Measurements from ENCODE around the gene TMEM213.

TMEM213 gene

DNA sequence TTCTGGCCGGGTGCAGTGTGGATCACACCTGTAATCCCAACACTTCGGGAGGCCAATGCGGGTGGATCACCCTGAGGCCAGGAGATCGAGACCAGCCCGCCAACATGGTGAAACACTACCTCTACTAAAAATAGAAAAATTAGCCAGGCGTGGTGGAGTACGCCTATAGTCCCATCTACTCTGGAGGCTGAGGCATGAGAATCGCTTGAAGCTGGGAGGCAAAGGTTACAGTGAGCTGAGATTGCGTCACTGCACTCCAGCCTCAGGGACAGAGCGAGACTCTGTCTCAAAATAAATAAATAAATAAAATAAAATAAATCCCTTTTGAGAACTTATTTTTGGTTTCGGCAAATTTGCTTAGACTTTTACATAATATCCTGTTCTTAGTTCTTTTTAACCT lies 31.5 kb downstream of the TMEM213 start:
- TF ChIP-seq, protein P1, sequence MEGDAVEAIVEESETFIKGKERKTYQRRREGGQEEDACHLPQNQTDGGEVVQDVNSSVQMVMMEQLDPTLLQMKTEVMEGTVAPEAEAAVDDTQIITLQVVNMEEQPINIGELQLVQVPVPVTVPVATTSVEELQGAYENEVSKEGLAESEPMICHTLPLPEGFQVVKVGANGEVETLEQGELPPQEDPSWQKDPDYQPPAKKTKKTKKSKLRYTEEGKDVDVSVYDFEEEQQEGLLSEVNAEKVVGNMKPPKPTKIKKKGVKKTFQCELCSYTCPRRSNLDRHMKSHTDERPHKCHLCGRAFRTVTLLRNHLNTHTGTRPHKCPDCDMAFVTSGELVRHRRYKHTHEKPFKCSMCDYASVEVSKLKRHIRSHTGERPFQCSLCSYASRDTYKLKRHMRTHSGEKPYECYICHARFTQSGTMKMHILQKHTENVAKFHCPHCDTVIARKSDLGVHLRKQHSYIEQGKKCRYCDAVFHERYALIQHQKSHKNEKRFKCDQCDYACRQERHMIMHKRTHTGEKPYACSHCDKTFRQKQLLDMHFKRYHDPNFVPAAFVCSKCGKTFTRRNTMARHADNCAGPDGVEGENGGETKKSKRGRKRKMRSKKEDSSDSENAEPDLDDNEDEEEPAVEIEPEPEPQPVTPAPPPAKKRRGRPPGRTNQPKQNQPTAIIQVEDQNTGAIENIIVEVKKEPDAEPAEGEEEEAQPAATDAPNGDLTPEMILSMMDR (IDR thresholded peaks at IDR 0.05; ENCODE audit: low read depth, low read length), result no peak
- no peak overlapping the region for H3K4me3 ChIP-seq (ENCODE audit: low read depth, low read length)

DNA sequence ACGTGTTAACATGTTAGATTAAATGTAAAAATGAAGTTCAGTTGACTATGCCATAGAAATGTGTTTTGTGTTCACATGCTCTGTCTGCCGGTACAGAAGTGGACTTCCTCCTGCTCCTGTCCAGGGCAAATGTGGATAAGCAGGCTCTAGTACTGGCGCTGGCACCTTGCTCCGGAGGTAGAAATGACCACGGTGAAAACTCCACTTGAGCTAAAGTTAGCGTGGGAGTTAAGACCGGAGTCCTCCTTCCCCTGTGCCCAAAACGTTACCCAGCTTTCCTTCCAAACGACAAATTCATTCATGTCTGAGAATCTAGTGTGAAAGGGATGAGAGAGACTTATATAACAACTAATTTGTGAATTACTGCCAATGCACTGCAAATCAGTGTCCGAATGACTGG lies 35.2 kb downstream of the TMEM213 start:
- no peak overlapping the region for H3K4me3 ChIP-seq (ENCODE audit: low read depth, low read length)
- TF ChIP-seq, protein P1 (IDR thresholded peaks at IDR 0.05; ENCODE audit: low read depth, low read length), result no peak

DNA sequence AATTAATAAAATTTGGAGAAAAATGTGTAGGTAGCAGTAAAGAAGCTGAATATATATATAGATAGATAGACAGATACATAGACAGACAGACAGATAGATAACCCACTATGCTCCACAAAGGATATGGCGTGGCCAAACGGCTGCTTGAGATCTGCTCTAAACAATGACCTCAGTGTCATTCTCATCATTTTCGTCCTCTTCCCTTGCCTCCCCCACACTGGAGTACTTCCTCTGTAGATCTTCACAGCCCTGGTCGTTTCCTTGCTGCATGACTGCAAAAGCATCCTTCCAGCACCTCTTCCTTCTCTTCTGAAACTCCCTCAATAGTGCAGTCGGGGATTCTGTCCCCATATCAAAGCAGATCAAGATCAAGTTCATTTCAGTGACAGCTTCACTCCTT lies 35.8 kb downstream of the TMEM213 start:
- TF ChIP-seq, protein P1 (IDR thresholded peaks at IDR 0.05; ENCODE audit: low read depth, low read length), result no peak
- no peak overlapping the region for H3K4me3 ChIP-seq (ENCODE audit: low read depth, low read length)

DNA sequence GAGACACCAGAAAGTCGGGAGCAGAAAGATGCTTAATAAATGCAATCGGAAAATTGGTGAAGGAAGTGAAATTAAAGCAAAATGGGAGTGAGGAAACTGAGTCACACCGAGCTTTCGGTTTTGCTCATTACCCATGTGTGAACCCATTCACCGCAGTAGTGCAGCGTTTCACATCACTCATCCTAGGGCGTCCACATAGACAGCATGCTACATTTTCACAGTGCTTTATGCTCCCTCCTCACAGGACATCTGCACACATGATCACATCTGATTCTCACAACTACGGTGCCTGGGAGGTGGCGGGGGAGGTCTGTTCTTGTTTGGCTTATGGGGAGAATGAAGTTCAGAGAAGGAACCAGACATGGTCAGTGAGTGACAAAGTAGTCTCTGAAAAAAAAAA lies 36.8 kb downstream of the TMEM213 start:
- no peak overlapping the region for H3K4me3 ChIP-seq (ENCODE audit: low read depth, low read length)
- TF ChIP-seq, protein P1 (IDR thresholded peaks at IDR 0.05; ENCODE audit: low read depth, low read length), result no peak

DNA sequence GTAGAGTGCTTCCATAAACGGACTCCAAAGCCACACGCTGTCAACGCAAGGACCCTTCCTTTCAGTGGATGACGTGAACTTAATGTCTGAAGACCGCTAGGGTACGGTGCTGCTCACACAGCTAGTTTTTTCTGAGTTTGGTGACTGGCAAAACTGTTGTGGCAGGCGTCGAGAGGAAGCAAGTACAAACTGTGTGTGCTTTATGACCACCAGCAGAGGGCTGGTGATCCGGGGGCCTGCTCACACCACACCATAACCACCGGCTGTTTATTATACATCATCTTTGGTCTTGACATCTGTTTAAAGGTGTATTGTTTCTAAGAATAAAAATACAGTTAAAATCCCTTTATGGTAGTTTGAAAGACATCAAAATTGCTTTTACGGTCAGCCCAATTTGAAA lies 37.3 kb downstream of the TMEM213 start:
- H3K4me3 ChIP-seq (ENCODE audit: low read depth, low read length), result no peak overlapping the region
- TF ChIP-seq, protein P1 (IDR thresholded peaks at IDR 0.05; ENCODE audit: low read depth, low read length), result no peak

DNA sequence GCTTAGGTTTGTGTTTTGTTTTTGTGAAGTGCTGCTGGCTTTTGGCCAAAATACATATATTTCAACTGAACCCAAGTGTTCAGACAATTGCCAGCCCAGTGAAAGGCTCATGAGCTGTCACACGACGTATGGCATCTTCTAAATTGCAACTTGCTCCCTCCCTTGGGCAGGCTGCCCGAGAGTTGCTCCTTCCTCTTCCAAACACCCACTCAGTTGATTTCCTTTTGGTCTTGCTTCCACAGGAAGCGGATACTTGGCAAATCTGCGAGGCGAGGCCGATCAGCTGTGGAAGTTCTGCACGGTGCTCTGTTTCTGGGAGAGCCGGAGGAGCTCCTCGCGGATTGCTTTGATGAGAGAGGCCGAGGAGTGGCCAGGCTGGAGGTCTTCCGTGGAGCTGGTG lies 39.8 kb downstream of the TMEM213 start:
- H3K4me3 ChIP-seq (ENCODE audit: low read depth, low read length), result no peak overlapping the region
- TF ChIP-seq, protein P1 (IDR thresholded peaks at IDR 0.05; ENCODE audit: low read depth, low read length), result no peak

DNA sequence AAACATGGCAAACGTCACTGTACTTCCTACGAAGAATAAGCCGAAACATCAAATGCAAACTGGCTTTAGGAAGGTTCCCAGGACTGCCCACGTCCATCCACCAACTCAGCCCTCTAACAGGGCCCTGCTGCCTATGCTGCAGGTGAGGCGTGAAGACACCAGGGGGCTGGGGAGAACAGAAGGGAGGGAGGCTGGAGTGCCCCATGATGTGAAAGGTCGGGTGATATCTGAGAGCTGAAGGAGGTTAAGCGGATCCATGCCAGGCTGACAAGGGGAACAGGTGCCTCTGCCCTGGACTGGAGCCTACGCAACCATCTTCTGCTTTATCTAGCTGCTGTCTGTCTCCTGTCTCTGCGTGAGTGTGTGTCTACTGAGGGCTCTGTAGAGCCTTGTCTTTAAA lies 40.4 kb downstream of the TMEM213 start:
- TF ChIP-seq, protein P1 (IDR thresholded peaks at IDR 0.05; ENCODE audit: low read depth, low read length), result no peak
- H3K4me3 ChIP-seq (ENCODE audit: low read depth, low read length), result no peak overlapping the region

All from WI38 (cell line).